ENCODE data around the gene CXCR5. TPM values are rescaled to one million over a fixed set of nuclear protein-coding genes. Genes with fewer than 3 reads are reported as not detected.

Gene CXCR5
- total RNA-seq, 1 donor from 2014 or later, result 0.18 TPM

DNA sequence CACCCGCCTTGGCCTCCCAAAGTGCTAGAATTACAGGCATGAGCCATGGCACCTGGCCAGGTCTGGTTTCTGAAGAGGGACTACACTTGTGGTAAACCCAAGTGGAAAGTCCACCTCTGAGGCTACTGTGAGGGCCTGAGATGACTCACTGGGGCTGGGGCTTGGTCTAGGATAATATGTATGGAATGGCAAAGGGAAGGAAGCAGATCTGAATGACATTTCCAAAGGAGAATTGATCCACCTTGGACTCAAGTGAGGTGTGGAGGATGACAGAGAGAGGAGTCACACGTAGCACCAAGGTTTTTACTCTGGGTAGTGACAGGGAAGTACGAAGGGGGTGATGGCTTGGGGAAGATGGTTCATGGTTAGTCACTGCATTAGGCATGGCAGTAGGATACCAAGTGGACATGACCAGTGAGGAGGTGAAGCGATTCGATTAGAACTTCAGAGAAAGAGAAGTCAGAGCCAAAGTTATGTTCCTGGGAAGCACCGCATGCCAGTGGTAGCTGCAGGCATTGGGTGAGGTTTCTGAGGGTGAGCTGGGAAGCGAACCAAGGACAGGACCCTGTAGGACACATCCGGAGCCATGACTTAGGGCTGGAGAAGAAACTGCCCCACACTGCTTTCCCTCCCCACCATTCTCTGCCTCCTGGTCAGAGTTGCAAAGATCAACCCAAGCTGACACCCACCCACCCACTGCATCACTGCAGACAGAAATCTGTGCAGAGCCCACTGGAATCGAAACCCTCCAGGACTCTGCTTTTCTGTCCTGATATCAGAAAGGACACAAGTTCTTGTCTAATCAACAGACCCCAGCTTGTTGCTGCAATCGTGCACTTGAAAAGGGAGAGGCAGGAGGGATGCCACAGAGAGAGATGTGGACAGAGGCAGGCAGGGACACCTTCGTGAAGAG lies 55.1 kb downstream of the CXCR5 start:
- DNase-seq (ENCODE audit: low spot score), result no peak
- ATAC-seq, result no peak
- intact Hi-C loops (cut with DNase I), result no loop called here

DNA sequence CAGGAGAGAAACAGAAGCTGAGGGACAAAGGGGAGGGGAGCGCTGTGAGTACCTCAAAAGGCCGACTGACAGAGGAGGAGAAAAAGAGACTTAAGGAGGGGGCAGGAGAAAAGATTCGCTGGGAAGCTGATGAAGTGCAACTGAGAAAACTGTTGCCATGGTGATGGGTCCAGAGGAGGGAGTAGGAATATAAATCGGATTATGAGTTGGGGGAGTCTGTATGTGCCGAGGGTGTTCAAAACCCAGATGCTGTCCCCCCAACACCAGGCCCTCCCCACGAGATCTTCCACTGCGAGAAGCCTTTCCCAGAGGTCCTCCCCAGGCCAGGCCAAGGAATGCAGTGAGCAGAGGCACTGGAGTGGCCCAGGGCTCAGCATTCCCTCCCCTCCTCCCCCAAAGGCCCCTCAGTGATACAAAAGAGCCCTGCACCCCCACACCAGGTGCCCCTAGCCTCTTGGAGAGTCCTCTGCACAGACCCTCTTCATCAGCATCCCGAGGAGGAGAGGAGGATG lies 55.8 kb downstream of the CXCR5 start:
- intact Hi-C loops (cut with DNase I), result no loop called here
- ATAC-seq, result no peak
- no peak for DNase-seq (ENCODE audit: low spot score)

DNA sequence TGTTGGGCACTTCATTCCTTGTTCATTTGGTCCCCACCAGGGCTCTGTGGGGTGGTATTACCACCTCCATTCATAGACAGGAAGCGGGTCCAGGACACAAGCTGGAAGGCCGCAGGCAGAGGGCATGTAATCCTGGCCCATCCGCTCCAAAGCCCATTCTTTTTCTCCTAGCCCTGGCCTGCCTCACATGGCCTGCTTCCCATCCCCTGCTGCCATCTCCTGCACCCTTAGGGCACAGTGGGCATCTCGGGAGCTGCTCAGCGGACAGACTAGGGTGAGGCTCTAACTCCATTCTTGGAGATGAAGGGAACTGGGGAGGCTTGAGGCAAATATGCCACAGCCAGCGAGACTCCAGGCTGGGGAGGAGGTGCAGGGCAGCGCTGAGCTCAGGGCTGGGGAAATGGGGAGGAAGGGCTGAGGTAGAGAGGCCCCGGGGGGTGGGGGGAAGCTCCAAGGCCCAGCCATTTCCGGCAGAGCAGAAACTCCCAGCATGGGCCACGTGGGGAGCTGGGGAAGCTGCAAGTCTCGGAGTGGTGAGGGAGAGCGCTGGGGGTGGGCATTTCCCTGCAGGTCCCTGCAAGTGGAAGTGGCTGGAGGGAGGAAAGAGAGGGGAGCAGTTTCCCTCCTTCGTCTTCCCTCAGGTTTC lies 56.4 kb downstream of the CXCR5 start:
- intact Hi-C loops (cut with DNase I), result no loop called here
- peak; percentile 63 for DNase-seq (ENCODE audit: low spot score)
- peak; percentile 61 for ATAC-seq

DNA sequence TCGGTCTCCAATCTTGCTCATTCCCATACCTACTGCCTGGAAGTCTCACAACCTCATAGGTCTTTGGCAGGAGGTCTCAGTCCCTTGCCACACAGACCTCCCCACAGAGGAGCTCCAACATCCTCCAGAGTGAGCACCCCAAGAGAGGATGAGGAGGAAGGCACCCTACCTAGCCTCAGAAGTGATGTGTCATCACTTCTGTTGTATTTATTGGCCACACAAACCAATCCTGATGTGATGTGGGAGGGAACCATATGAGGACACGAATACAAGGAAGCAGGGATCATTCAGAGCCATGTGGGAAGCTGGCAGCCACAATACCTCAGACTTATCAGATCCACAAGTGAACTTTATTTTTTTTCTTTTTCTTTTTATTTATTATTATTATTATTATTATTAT lies 63.4 kb downstream of the CXCR5 start:
- no peak for ATAC-seq
- intact Hi-C loops (cut with DNase I), result no loop called here
- DNase-seq (ENCODE audit: low spot score), result no peak

Small RNA genes within 50 kb of the gene (microRNA-seq; reads per million reads assigned to microRNA genes)
- gene MIR4492, result not detected

Other genes starting within 250 kb of the CXCR5 start
- gene TREH, start 204.2 kb upstream of the CXCR5 start, total RNA-seq, result not detected
- 159 TPM for gene DDX6, start 92.7 kb upstream of the CXCR5 start, total RNA-seq
- 53.6 TPM for gene BCL9L, start 42.0 kb downstream of the CXCR5 start, total RNA-seq
- gene UPK2, start 72.4 kb downstream of the CXCR5 start, total RNA-seq, result not detected
- gene FOXR1, start 87.9 kb downstream of the CXCR5 start, total RNA-seq, result not detected
- gene CENATAC, start 114.2 kb downstream of the CXCR5 start, total RNA-seq, result 57.0 TPM
- gene RPS25, start 134.5 kb downstream of the CXCR5 start, total RNA-seq, result 815 TPM
- 61.9 TPM for gene TRAPPC4, start 134.9 kb downstream of the CXCR5 start, total RNA-seq
- gene SLC37A4, start 147.0 kb downstream of the CXCR5 start, total RNA-seq, result 14.8 TPM
- 107 TPM for gene HYOU1, start 173.3 kb downstream of the CXCR5 start, total RNA-seq
- 37.2 TPM for gene VPS11, start 183.9 kb downstream of the CXCR5 start, total RNA-seq
- 10.7 TPM for gene HMBS, start 201.0 kb downstream of the CXCR5 start, total RNA-seq
- 28.9 TPM for gene DPAGT1, start 218.0 kb downstream of the CXCR5 start, total RNA-seq
- gene C2CD2L, start 223.5 kb downstream of the CXCR5 start, total RNA-seq, result 12.1 TPM
- gene HINFP, start 237.7 kb downstream of the CXCR5 start, total RNA-seq, result 30.4 TPM